ENCODE data around the gene LINGO4.

The LINGO4 gene

GRCh38 chr1:151759241-151759640 lies 46.0 kb downstream of the LINGO4 start:
- POLR2A ChIA-PET: interaction anchor here (0.7 kb wide), 1 partner anchor 363 kb away, joined by 7 read pairs; no protein-coding TSS in a partner anchor
- no peak overlapping the region for H3K4me3 ChIP-seq (ENCODE audit: low read depth, low read length)
- no peak overlapping the region for H3K27ac ChIP-seq (ENCODE audit: extremely low read depth, low read depth, low read length)
- CTCF ChIA-PET: interaction anchor here (1.2 kb wide), 1 partner anchor 24 kb away, joined by 4 read pairs; no protein-coding TSS in a partner anchor
- H3K9me3 ChIP-seq (ENCODE audit: control insufficient read depth, insufficient read depth, low read depth, low read length): no peaks in the 10 kb centered on the region
- TF ChIP-seq BCL11B (tag by site-specific recombination; IDR thresholded peaks at IDR 0.05; ENCODE audit: low read depth): no peak
- no peak for TF ChIP-seq ZNF555 (tag by site-specific recombination; conservative IDR thresholded peaks at IDR 0.05)
- TF ChIP-seq SP7 (tag by site-specific recombination; IDR thresholded peaks at IDR 0.05): no peak
- no peak for TF ChIP-seq KLF7 (tag by site-specific recombination; IDR thresholded peaks at IDR 0.05; ENCODE audit: borderline replicate concordance)
- TF ChIP-seq, protein P1, sequence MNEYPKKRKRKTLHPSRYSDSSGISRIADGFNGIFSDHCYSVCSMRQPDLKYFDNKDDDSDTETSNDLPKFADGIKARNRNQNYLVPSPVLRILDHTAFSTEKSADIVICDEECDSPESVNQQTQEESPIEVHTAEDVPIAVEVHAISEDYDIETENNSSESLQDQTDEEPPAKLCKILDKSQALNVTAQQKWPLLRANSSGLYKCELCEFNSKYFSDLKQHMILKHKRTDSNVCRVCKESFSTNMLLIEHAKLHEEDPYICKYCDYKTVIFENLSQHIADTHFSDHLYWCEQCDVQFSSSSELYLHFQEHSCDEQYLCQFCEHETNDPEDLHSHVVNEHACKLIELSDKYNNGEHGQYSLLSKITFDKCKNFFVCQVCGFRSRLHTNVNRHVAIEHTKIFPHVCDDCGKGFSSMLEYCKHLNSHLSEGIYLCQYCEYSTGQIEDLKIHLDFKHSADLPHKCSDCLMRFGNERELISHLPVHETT (tag by site-specific recombination; IDR thresholded peaks at IDR 0.05): no peak
- TF ChIP-seq ZBTB17 (tag by site-specific recombination; IDR thresholded peaks at IDR 0.05): no peak
- no peak for TF ChIP-seq ZNF184 (tag by site-specific recombination; IDR thresholded peaks at IDR 0.05)
- no peak for TF ChIP-seq ZBTB8A (tag by site-specific recombination; IDR thresholded peaks at IDR 0.05)
- TF ChIP-seq ZNF23 (tag by site-specific recombination; IDR thresholded peaks at IDR 0.05; ENCODE audit: borderline replicate concordance): no peak
- no peak for TF ChIP-seq ZNF112 (tag by site-specific recombination; IDR thresholded peaks at IDR 0.05)
- no peak for TF ChIP-seq ZNF558 (tag by site-specific recombination; IDR thresholded peaks at IDR 0.05)
- TF ChIP-seq ZNF211 (tag by site-specific recombination; IDR thresholded peaks at IDR 0.05; ENCODE audit: low read depth): no peak
- TF ChIP-seq ZNF549 (tag by site-specific recombination; IDR thresholded peaks at IDR 0.05): no peak
- TF ChIP-seq, protein P2, sequence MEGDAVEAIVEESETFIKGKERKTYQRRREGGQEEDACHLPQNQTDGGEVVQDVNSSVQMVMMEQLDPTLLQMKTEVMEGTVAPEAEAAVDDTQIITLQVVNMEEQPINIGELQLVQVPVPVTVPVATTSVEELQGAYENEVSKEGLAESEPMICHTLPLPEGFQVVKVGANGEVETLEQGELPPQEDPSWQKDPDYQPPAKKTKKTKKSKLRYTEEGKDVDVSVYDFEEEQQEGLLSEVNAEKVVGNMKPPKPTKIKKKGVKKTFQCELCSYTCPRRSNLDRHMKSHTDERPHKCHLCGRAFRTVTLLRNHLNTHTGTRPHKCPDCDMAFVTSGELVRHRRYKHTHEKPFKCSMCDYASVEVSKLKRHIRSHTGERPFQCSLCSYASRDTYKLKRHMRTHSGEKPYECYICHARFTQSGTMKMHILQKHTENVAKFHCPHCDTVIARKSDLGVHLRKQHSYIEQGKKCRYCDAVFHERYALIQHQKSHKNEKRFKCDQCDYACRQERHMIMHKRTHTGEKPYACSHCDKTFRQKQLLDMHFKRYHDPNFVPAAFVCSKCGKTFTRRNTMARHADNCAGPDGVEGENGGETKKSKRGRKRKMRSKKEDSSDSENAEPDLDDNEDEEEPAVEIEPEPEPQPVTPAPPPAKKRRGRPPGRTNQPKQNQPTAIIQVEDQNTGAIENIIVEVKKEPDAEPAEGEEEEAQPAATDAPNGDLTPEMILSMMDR (tag by site-specific recombination; IDR thresholded peaks at IDR 0.05): no peak
- no peak for TF ChIP-seq RBAK (tag by site-specific recombination; IDR thresholded peaks at IDR 0.05)
- TF ChIP-seq PRDM1 (tag by site-specific recombination; IDR thresholded peaks at IDR 0.05): no peak
- TF ChIP-seq IKZF3 (tag by site-specific recombination; IDR thresholded peaks at IDR 0.05): no peak
- TF ChIP-seq ZNF610 (tag by site-specific recombination; IDR thresholded peaks at IDR 0.05; ENCODE audit: borderline replicate concordance): no peak
- no peaks in the 10 kb centered on the region for H3K4me1 ChIP-seq (ENCODE audit: control insufficient read depth, insufficient read depth, low read length)
- peaks cover 20 to 74% of the 10 kb centered on the region in 2 experiments; a peak in 2 of 3 replicates for H3K36me3 ChIP-seq (ENCODE audit: control insufficient read depth in 2 of 2, insufficient read depth in 1 of 2, low read length in 2 of 2)

- ChIA-PET POLR2A (no interaction called here), CTCF (interaction anchor here (0.6 to 1.4 kb wide), 2 partner anchors 81 to 162 kb away, joined by 3 read pairs; no protein-coding TSS in a partner anchor)
- H3K36me3 ChIP-seq (ENCODE audit: control insufficient read depth in 2 of 2, insufficient read depth in 1 of 2, low read length in 2 of 2): peaks cover 16 to 64% of the 10 kb centered on the region in 2 experiments; a peak in 2 of 3 replicates
- no peak overlapping the region for H3K4me3 ChIP-seq (ENCODE audit: low read depth, low read length)
- TF ChIP-seq ZNF148 (tag by site-specific recombination; IDR thresholded peaks at IDR 0.05; ENCODE audit: borderline replicate concordance) (no peak), ZNF248 (tag by site-specific recombination; IDR thresholded peaks at IDR 0.05) (no peak), ZNF707 (tag by site-specific recombination; IDR thresholded peaks at IDR 0.05) (no peak), ZNF621 (tag by site-specific recombination; IDR thresholded peaks at IDR 0.05) (no peak), ZNF433 (tag by site-specific recombination; IDR thresholded peaks at IDR 0.05; ENCODE audit: low read depth) (no peak)
- TF ChIP-seq, protein P3, sequence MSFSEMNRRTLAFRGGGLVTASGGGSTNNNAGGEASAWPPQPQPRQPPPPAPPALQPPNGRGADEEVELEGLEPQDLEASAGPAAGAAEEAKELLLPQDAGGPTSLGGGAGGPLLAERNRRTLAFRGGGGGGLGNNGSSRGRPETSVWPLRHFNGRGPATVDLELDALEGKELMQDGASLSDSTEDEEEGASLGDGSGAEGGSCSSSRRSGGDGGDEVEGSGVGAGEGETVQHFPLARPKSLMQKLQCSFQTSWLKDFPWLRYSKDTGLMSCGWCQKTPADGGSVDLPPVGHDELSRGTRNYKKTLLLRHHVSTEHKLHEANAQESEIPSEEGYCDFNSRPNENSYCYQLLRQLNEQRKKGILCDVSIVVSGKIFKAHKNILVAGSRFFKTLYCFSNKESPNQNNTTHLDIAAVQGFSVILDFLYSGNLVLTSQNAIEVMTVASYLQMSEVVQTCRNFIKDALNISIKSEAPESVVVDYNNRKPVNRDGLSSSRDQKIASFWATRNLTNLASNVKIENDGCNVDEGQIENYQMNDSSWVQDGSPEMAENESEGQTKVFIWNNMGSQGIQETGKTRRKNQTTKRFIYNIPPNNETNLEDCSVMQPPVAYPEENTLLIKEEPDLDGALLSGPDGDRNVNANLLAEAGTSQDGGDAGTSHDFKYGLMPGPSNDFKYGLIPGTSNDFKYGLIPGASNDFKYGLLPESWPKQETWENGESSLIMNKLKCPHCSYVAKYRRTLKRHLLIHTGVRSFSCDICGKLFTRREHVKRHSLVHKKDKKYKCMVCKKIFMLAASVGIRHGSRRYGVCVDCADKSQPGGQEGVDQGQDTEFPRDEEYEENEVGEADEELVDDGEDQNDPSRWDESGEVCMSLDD (tag by site-specific recombination; IDR thresholded peaks at IDR 0.05): no peak
- no peaks in the 10 kb centered on the region for H3K4me1 ChIP-seq (ENCODE audit: control insufficient read depth, insufficient read depth, low read length)
- no peaks in the 10 kb centered on the region for H3K9me3 ChIP-seq (ENCODE audit: control insufficient read depth, insufficient read depth, low read depth, low read length)
- H3K27ac ChIP-seq (ENCODE audit: extremely low read depth, low read depth, low read length): no peak overlapping the region
Measured at GRCh38 chr1:151756291-151756690, 48.9 kb downstream of the LINGO4 start.

Measured in HEK293 (cell line).